K562 (cell line): ENCODE data around the gene KCND3. TPM values are rescaled to one million over a fixed set of nuclear protein-coding genes. Genes with fewer than 3 reads are reported as not detected.

ENCODE experiments used
- ARID3A ChIP-seq: IDR thresholded peaks from 2 replicates; pipeline ENCODE4 v1.6.1; 2012; ENCODE audit warnings: low read depth, low read length, improper control_type of control experiment, borderline replicate concordance
- ETV1 ChIP-seq: fragments of 450-650 bp; conservative IDR thresholded peaks from 2 replicates; pipeline ENCODE4 v1.6.1; 2016; ENCODE audit warnings: missing genetic modification characterization, control low read depth, low read depth, missing compliant biosample characterization
- MAFK ChIP-seq: IDR thresholded peaks from 2 replicates; pipeline ENCODE4 v1.6.1; 2011; ENCODE audit warnings: low read length, improper control_type of control experiment
- MYBL2 ChIP-seq, 2 experiments: fragments of 450-650 bp in 1 of 2; sonication (generic) in 1 of 2; formaldehyde crosslinking in 1 of 2; IDR thresholded peaks; 2 replicates each; pipeline versions ENCODE4 v1.6.1 to v1.8.1; 2017 to 2022; ENCODE audit warnings: borderline replicate concordance in 1 of 2, inconsistent platforms in 1 of 2, low read depth in 1 of 2, mild to moderate bottlenecking in 1 of 2, missing genetic modification reagents in 1 of 2, moderate library complexity in 1 of 2
- PRMT5 ChIP-seq: sonication (generic); formaldehyde crosslinking; IDR thresholded peaks from 2 replicates; pipeline ENCODE4 v1.5.0; 2020; ENCODE audit warnings: missing genetic modification reagents
- SREBF2 ChIP-seq: sonication (generic); formaldehyde crosslinking; IDR thresholded peaks from 2 replicates; pipeline ENCODE4 v1.4.0; 2020; ENCODE audit warnings: mild to moderate bottlenecking, missing genetic modification reagents
- THAP12 ChIP-seq: fragments of 250-450 bp; sonication (Bioruptor Pico); IDR thresholded peaks from 2 replicates; pipeline ENCODE4 v1.9.0; 2021; ENCODE audit warnings: mild to moderate bottlenecking, inconsistent platforms
- THAP7 ChIP-seq: fragments of 250-450 bp; sonication (Bioruptor Pico); IDR thresholded peaks from 2 replicates; pipeline ENCODE4 v1.5.0; 2021
- polyA plus RNA-seq, 8 experiments: library from polyadenylated mRNA; depleted of rRNA in 4 of 8; stranded (reverse) in 5 of 8; unstranded in 3 of 8; fragments of >200 nt; fragmentation: Nextera tagmentation in 2 of 8; fragmentation: Illumina TruSeq in 1 of 8; extraction: Ambion mirVana in 2 of 8; extraction: Trizol in 1 of 8; gene quantifications; 2 replicates each; pipeline versions ENCODE4 v1.2.1 to v1.2.3, GENCODE V29; 2011 to 2014; ENCODE audit warnings: inconsistent platforms in 1 of 8, missing spikeins in 1 of 8
- total RNA-seq, 7 experiments: library from RNA; depleted of rRNA in 6 of 7; stranded (reverse); fragments of >200 nt in 6 of 7; fragmentation: Illumina TruSeq in 2 of 7; extraction: Trizol in 2 of 7; gene quantifications; 2 replicates each; pipeline versions ENCODE4 v1.2.1 to v1.2.3, GENCODE V29; 2011 to 2021; ENCODE audit warnings: low replicate concordance in 1 of 7

KCND3 gene
- total and polyA plus RNA-seq, 9 of the 15 experiments (the other 6 are each of a cell fraction or from before 2014, with no cell fraction given) = not detected

- TF ChIP-seq ARID3A (no peak), THAP7 (no peak), ETV1 (no peak), MYBL2 (IDR thresholded peaks at IDR 0.05; ENCODE audit: low read depth) (no peak), MYBL2 (CRISPR knock-in tag; IDR thresholded peaks at IDR 0.05; ENCODE audit: borderline replicate concordance) (no peak), SREBF2 (CRISPR knock-in tag) (no peak), THAP12 (CRISPR knock-in tag) (no peak), MAFK (no peak), PRMT5 (CRISPR knock-in tag) (no peak)
- TF ChIP-seq, all 486 proteins: peak for 0
Measured at GRCh38 chr1:111968511-111968910, 21.0 kb downstream of the KCND3 start (continued).
